ENCODE data around the gene COCH.

The COCH gene

GRCh38 chr14:30874120-30874998 is at the start of gene COCH:
Gene COCH (plus strand): TSS chr14:30874559. CDS start chr14:30874939, 380 bp downstream.
- peak; percentile 55 to 64 for DNase-seq

DNA sequence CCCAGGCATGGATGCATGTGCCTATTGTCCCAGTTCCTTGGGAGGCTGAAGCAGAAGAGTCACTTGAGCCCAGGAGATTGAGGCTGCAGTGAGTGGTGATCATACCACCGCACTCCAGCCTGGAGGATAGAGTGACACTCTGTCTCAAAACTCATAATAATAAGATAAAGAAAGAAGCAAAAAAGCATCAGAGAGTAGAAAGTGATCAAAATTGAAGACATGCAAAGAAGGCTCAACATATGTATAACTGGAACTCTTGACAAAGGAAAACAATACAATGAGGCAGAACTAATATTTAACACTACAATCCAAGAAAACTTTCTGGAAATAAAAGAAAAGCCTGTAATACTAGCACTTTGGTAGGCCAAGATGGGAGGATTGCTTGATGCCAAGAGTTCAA is 48.3 kb upstream of the COCH start:
- no peak for DNase-seq

- no peak for DNase-seq
These were observed 44.5 kb upstream of the COCH start for GRCh38 chr14:30829853-30830252.

DNA sequence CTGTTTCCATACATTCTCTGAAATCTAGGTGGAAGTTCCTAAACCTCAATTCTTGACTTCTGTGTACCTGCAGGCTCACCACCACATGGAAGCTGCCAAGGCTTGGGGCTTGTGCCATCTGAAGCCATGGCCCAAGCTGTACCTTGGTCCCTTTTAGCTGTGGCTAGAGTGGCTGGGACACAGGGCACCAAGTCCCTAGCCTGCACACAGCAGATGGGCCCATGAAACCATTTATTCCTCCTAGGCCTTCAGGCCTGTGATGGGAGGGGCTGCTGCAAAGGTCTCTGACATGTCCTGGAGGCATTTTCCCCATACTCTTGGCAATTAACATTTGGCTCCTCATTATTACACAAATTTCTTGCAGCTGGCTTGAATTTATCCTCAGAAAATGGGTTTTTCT is 40.0 kb upstream of the COCH start:
- no peak for DNase-seq

DNA sequence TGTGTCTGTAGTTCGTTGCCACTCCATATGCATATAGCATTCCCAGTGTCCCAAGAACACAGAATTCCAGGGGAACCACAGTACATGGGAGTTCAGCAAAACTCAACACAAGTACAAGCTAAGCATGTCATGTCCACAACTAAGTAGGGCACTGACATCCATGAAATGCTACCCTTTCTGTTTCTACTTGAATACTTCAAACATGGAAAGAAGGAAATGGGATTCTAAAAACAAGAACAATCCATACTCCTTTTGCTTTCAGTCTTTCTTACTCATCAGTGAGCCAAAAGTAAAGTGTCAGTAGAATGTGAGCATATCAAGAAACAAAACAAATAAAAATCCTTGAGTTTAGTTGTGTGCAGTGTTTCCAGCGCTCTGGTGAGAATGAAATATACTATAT is 36.0 kb upstream of the COCH start:
- DNase-seq, result no peak

DNA sequence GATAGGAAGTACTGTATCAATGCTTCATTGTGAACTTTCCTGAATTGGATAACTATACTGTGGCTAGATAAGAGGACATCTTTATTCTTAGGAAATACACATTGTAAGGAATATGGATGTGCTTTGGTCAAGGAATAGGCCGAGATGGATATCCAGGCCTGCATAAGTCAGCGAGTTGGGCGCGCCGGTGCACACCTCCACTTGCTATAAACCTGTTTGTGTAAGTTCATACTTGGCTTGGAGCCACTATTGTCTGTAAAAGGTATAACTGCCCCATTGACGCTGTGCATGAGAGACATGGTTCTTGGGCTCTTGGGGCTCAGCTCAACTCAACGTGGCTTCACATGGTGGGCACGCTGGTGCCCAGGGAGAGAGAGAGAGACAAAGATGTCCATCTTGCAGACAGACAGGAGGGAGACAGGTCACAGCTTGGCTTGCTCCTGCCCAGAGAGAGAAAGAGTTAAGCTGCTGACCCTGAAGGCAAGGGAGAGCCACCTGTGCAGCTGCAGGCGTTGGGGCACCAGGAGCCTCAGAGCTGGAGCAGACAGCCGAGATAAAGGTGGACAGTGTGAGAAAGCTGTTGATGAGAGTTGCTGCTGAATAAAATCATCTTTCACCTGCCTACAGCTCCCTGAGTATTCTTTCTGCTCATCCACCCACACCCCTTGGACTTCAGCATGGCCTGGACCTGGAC is 34.1 kb upstream of the COCH start:
- DNase-seq, result no peak

GRCh38 chr14:30842431-30842830 is 31.9 kb upstream of the COCH start:
- no peak for DNase-seq

DNA sequence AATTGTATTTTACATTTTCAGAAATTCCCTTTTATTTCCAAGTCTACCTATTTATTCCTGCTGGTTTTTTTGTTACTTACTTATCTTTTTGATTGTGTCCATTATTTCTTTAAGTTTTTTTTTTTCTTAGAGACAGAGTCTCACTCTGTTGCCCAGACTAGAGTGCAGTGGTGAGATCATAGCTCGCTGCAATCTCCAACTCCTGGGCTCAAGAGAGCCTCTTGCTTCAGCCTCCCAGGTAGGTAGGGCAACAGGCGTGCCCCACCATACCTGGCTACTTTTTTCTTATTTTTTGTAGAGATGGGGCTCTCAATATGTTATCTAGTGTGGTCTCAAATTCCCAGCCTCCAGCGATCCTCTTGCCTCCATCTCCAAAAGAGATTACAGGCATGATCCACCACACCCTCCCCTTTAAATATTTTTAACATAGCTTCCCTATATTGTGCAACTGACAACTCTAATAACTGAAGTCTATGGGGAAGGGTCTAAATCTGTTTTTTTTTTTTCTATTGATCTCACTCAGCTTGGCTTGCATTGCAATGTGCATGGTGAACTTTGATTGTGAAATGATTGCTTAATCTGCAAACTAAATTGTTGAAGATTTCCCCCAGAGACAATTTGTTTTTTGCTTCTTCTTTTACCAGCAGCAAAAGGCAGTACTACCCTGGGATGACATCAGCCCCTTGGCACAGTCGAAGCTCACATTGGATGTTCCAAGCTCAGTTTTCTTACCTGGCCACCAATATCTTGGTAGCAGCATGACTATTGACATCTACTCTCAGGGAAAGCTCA is 25.7 kb upstream of the COCH start:
- DNase-seq, result no peak

DNA sequence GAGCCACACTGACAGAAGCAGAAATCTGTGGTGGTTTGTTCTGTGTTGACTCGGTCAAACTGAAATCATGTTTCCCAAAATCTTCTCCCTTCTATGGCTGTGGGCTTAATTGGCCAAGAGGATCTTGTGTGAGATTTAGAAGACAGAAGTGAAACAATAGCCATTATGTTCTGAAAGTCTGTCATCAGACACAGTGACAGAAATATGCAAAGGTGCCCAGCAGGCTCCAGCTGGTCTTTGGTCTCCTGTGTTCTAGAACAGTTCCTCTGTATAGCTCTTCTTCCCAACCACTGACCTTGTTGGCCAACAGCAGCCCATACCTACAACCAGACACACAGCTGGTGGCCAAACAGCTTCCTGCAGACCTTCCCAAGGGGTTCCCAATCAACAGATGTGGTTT is 25.0 kb upstream of the COCH start:
- DNase-seq, result no peak

- no peak for DNase-seq
These were observed 24.4 kb upstream of the COCH start for GRCh38 chr14:30849983-30850382.

GRCh38 chr14:30853946-30854345 is 20.4 kb upstream of the COCH start:
- no peak for DNase-seq

DNA sequence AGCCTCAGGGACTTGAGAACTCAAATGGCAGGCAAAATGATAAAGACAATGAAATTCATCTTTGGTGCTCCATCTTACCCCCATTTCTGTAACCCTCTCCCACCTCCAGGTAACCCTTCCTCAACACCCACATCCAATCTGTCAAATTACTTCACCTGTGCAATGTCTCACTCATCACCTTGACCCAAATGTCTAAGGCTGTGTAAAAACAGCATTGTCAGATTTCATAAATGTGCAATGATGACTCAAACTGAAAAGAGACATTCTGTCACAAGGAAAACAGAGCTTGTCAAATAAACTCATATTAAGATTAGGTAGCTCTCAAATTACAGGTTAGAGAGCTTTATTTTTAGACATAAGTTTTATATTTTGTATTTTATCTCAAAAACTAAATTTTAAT is 19.9 kb upstream of the COCH start:
- no peak for DNase-seq

DNA sequence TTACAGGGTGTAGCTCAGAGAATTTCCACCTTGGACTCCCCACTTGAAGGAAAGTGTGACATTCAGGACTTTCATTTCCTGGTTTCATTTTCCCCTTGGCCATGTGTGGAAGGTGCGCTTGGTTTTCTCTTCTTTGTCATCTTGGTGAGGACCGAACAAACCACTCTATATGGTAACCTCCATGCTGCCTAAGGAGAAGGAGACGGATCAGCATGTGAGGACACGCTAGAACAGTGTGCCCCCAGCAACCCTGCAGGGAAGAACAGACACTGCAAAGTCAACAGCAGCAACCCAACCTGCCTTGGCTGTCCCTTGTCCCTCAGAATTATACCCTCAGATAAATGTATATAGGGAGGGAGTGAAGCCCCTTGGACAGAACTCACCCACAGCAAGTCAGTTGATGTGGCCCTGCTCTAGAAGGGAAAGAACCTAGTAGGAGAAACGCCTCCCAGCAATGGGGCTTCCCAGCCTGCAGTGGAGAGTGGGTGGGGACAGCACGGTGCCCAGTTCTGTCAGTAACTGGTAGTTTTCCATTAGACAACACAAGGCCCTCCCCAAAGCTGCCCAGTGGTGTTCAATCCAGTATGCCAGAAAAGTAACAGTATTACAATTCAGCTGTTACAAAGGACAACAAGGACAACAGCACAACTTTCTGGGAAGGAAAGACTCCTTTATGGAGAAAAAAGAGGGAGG is 18.9 kb upstream of the COCH start:
- DNase-seq, result no peak

DNA sequence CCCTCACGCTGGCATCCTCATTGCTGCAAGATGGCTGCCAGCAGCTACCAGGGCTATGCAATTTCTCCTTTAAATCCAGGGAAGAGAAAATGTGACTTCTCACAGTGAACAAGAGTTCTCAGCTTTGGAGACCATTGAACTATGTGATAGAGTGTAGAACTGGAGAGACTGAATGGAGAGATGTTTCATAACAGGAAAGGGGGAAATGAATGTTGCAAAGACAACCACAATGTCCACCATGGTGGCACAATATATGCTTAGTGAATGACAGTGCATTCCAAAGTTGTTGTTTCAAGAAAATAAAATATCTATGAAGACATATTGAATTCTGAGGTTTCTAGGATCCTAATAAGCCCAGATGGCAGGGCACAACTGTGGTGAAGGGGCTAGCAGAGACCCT is 13.2 kb upstream of the COCH start:
- DNase-seq, result peak; percentile 18 to 28

- DNase-seq, result peak in 1 of 2 experiments; percentile 16
These were observed 9.4 kb upstream of the COCH start for GRCh38 chr14:30864934-30865333.

- DNase-seq, result no peak
These were observed 5.6 kb upstream of the COCH start for GRCh38 chr14:30868736-30869135.

- DNase-seq, result no peak
These were observed 4.7 kb upstream of the COCH start for GRCh38 chr14:30869551-30870155.

DNA sequence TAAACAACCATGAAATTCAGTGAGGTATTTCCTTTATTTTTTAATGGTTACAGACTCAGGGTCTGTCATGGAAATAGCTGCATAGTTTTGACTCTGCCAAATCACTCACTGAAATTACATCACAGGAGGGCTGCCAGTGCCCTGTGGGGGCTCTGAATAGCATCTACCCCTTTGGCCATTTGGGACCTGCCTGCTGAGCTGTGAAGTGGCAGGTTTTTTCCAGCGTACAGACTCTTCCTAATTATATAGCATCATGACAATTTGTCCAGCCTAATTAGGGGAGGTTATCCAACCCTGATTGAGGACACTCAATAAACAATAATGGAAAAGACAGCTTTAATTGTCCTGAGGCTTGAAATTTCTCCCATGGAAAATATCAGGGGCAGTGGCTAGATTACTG is 1.8 kb upstream of the COCH start:
- no peak for DNase-seq

- no peak for DNase-seq
These were observed 845 bp upstream of the COCH start for GRCh38 chr14:30873308-30874119.

GRCh38 chr14:30874999-30875787 is 834 bp downstream of the COCH start:
- peak; percentile 31 to 35 for DNase-seq

DNA sequence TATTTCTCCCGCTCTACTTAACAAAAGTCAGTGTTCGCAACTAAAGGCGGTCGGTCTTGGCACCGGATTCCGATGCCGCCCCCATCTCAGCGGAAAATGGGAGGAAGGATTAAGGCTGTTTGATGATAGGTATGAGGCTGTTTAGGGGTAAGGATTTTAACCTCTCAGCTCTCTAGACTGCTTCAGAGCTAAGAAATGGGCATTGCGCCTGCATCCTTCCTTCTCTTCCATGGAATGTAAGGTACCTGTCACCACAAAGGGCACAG is 1.4 kb downstream of the COCH start:
- no peak for DNase-seq
